IPS-15b (cell line): Measurements from ENCODE around the gene WDR86.

Source experiments
- H3K27me3 ChIP-seq: one replicate; pipeline ENCODE4 v1.6.1; 2013; ENCODE audit warnings: low read length; ENCODE audit not compliant: control insufficient read depth, insufficient read depth
- H3K36me3 ChIP-seq: one replicate; pipeline ENCODE4 v1.6.1; 2013; ENCODE audit warnings: low read length; ENCODE audit not compliant: control insufficient read depth, insufficient read depth
- H3K4me1 ChIP-seq: one replicate; pipeline ENCODE4 v1.6.1; 2013; ENCODE audit warnings: mild to moderate bottlenecking, low read length; ENCODE audit not compliant: control insufficient read depth, insufficient read depth
- H3K4me3 ChIP-seq: one replicate; pipeline ENCODE4 v1.5.1; 2013; ENCODE audit warnings: low read depth, low read length
- H3K9ac ChIP-seq: one replicate; pipeline ENCODE4 v1.6.1; 2013; ENCODE audit warnings: low read depth, mild to moderate bottlenecking, low read length
- H3K9me3 ChIP-seq: one replicate; pipeline ENCODE4 v1.6.1; 2013; ENCODE audit warnings: mild to moderate bottlenecking, low read length; ENCODE audit not compliant: control insufficient read depth, insufficient read depth

The WDR86 gene

GRCh38 chr7:151390598-151391357 lies 19.1 kb downstream of the WDR86 start:
- Histone ChIP-seq H3K4me3 (no peak overlapping the region), H3K36me3 (no peaks in the 10 kb centered on the region), H3K4me1 (no peaks in the 10 kb centered on the region), H3K9me3 (no peaks in the 10 kb centered on the region), H3K27me3 (no peaks in the 10 kb centered on the region), H3K9ac (no peak overlapping the region)

DNA sequence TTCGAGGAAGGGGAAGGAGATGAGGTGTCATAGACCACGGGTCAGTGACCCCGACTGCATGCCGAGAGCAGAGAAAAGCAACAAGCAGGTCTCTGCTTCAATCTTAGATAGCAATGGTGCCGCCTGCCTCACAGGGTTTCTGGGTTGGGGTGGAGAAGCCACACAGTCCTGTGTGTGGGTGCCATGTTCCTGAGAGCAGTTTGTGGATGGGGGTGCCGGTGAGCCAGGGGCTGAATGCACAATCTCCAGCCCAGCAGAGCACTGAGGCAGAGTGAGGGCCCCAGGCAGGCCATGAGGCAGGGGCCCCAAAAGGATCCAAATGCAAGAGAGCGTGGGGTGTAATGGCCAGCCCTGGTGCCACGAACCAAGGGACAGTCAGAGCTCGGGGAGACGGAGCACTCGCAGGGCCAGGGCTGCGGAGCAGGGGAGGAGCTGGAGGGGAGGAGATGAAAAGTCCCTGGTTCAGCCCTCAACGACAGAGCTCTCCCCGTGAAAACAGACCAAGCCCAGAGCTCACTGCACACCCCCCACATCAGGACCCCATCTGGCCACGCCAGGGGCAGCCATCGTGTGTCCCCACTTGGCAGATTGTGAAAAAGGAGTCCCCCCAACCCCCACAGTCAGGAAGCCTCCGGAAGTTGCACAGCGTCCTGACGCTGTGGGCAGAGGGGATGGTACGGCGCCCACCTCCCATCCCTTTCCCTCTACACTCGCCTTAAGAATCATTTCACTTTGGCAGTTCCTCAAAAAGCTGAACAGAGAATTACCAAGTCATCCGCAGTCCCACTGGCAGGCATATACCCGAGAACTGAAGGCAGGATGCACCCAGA lies 19.9 kb downstream of the WDR86 start:
- Histone ChIP-seq H3K9me3 (no peaks in the 10 kb centered on the region), H3K4me1 (no peaks in the 10 kb centered on the region), H3K4me3 (no peak overlapping the region), H3K9ac (no peak overlapping the region), H3K27me3 (no peaks in the 10 kb centered on the region), H3K36me3 (no peaks in the 10 kb centered on the region)

GRCh38 chr7:151389096-151389767 lies 20.6 kb downstream of the WDR86 start:
- no peaks in the 10 kb centered on the region for H3K9me3 ChIP-seq
- H3K27me3 ChIP-seq, result peaks cover 1% of the 10 kb centered on the region
- no peaks in the 10 kb centered on the region for H3K36me3 ChIP-seq
- no peak overlapping the region for H3K9ac ChIP-seq
- H3K4me1 ChIP-seq, result no peaks in the 10 kb centered on the region
- H3K4me3 ChIP-seq, result no peak overlapping the region

- peaks cover 4% of the 10 kb centered on the region for H3K27me3 ChIP-seq
- H3K4me1 ChIP-seq, result no peaks in the 10 kb centered on the region
- H3K9me3 ChIP-seq, result no peaks in the 10 kb centered on the region
These were observed 21.4 kb downstream of the WDR86 start for GRCh38 chr7:151388430-151388829.

DNA sequence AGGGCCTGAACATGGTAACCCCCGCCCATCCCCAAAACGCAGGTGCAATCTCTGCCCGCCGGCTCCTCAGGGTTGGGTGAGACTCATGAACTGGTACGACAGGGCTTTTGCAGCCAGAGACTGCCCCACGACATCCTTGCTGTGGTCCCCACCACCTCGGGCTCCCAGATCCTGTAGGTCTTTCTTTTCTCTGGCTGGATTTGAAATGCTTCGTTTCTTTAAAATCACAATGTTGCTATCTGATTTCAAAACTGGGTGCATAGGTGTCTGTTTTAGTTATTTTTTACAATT lies 21.9 kb downstream of the WDR86 start:
- no peak overlapping the region for H3K4me3 ChIP-seq
- H3K9me3 ChIP-seq, result no peaks in the 10 kb centered on the region
- no peaks in the 10 kb centered on the region for H3K36me3 ChIP-seq
- H3K27me3 ChIP-seq, result peaks cover 7% of the 10 kb centered on the region
- H3K9ac ChIP-seq, result no peak overlapping the region
- no peaks in the 10 kb centered on the region for H3K4me1 ChIP-seq

More at GRCh38 chr7:151388430-151388829, 21.4 kb downstream of the WDR86 start:
- Histone ChIP-seq H3K36me3 (no peaks in the 10 kb centered on the region), H3K4me3 (no peak overlapping the region), H3K9ac (no peak overlapping the region)

DNA sequence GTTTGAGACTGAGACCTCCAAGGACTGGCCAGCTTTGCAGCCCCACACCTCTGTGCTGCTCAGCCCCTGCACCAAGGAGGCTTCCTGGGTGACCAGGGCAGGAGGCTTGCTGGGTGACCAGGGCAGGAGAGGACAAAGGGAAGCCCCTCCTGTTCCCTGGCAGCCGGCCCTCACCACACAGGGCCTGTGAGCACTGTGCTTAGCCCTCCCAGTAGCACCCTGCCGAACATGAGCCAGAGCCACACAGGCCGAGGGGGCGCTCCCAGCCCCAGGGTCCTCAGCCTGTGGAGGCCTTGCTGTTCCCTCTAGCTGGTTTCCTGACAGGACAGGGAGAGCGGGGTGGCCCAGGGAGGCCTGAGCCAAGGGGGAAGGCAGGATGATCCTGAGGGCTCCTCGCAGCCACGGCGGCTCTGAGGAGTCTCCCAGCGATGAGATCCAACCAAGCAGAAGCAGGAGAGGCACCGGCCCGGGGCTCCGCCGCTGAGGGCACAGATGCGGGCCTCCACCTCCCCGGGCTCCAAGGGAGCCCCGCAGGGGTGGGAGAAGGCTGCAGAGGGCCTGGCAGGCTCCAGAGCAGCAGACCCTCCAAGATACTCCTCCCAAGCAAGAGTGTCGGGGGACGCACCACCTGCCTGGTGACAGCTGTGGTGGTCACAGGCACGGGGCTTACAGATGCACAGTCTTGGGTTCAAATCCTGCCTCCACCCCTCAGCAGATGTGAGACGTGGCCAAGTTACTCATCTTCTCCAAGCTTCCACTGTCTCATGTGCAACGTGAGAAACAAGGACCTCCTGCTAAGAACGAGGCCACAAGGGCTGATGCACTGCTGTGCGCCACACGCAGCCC lies 22.5 kb downstream of the WDR86 start:
- no peaks in the 10 kb centered on the region for H3K4me1 ChIP-seq
- no peaks in the 10 kb centered on the region for H3K36me3 ChIP-seq
- H3K4me3 ChIP-seq, result no peak overlapping the region
- H3K27me3 ChIP-seq, result peaks cover 13% of the 10 kb centered on the region
- H3K9ac ChIP-seq, result no peak overlapping the region
- no peaks in the 10 kb centered on the region for H3K9me3 ChIP-seq

GRCh38 chr7:151386301-151387160 lies 23.3 kb downstream of the WDR86 start:
- Histone ChIP-seq H3K9ac (no peak overlapping the region), H3K4me1 (no peaks in the 10 kb centered on the region), H3K4me3 (no peak overlapping the region), H3K36me3 (no peaks in the 10 kb centered on the region), H3K27me3 (peaks cover 21% of the 10 kb centered on the region), H3K9me3 (no peaks in the 10 kb centered on the region)

DNA sequence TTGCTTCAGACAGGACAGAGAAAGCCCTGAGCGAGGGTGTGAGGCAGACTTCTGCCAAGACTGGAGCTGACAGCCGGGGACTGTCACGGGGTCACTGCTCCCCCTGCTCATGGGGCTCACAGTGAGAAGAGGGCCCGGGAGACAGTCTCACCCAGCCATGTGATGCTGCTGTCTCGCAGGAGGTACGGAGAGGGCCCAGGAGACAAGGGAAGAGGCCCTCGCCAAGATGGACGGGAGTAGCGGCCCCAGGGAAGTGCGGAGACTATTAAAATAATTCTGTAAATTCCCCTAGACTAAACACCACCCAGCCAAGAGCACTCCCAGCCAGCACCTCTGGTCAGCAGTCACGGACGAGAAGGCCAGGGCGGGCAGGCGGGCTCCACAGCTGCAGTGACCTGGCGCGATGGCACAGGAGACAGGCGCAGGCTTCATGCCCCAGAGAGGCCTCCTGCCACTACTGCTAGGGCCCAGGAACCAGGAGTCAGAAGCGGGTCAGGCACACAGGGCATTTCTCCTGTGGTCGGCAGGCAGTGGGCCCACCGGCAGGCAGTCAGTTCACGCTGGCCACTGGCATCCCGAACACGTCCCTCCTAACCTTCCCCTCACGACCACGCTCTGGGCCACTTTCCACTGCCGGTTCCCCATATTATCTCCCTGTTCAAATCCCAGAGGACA lies 24.1 kb downstream of the WDR86 start:
- Histone ChIP-seq H3K9me3 (no peaks in the 10 kb centered on the region), H3K4me3 (no peak overlapping the region), H3K9ac (no peak overlapping the region), H3K27me3 (peaks cover 21% of the 10 kb centered on the region), H3K36me3 (no peaks in the 10 kb centered on the region), H3K4me1 (peaks cover 3% of the 10 kb centered on the region)

DNA sequence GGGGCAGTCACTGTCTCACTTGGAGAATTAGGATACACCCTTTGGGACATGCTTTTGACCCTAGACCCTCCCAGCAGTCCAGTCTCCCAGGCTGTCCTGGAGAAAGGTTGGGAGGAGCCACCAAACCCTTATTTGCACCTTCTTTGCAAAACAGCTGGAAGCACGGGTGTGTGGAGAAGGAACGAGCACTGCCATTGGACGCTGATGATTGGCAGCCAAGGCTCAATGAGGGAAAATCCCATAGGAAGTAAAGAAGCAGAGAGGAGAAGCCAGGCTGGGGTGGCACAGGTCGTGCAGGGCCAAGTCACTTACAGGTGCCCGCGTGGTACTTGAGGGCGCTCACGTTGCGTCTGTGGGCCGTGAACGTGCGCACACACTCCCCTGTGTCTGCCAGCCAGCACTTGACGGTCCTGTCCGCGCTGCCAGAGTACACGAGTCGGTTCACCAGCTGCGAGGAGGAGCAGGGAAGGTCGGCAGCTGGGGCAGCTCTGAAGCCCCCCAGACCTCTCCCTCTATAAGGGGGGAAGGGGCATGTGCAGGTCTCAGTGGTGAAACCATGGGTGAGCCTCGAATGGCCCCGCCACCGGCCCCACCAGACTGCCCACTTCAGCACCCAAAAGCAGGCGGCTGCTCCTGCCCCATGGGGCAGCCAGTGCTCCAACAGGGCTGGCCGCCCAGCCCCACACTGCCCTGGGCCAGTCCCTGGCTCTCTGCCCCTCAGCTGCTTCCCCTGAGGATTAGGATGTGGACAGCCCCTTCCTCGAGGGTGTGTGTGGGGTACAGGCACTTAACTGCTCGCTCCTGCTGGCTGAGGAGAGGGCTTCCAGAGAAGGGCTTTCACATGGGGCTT lies 24.8 kb downstream of the WDR86 start:
- Histone ChIP-seq H3K9me3 (no peaks in the 10 kb centered on the region), H3K27me3 (peaks cover 21% of the 10 kb centered on the region), H3K4me1 (peaks cover 5% of the 10 kb centered on the region), H3K4me3 (no peak overlapping the region), H3K9ac (no peak overlapping the region), H3K36me3 (no peaks in the 10 kb centered on the region)

GRCh38 chr7:151384352-151384697 lies 25.5 kb downstream of the WDR86 start:
- H3K4me1 ChIP-seq, result peaks cover 5% of the 10 kb centered on the region
- H3K27me3 ChIP-seq, result peaks cover 21% of the 10 kb centered on the region
- H3K36me3 ChIP-seq, result no peaks in the 10 kb centered on the region
- no peak overlapping the region for H3K9ac ChIP-seq
- no peaks in the 10 kb centered on the region for H3K9me3 ChIP-seq
- H3K4me3 ChIP-seq, result no peak overlapping the region
